ENCODE measurements around the gene RAPGEF6. TPM values are rescaled to one million over a fixed set of nuclear protein-coding genes. Genes with fewer than 3 reads are reported as not detected.

Gene RAPGEF6
- total and polyA plus RNA-seq, 9 of the 15 experiments (the other 6 are each of a cell fraction or from before 2014, with no cell fraction given): 2.7 to 23.4 (median 12.7) TPM

GRCh38 chr5:131630208-131630962, 4.6 kb downstream of the RAPGEF6 start (continued):
- no peak for TF ChIP-seq ZBTB49 (CRISPR knock-in tag; IDR thresholded peaks at IDR 0.05; ENCODE audit: borderline replicate concordance)
- TF ChIP-seq RBM15 (IDR thresholded peaks at IDR 0.05; ENCODE audit: insufficient read depth, low read length): no peak
- no peak for TF ChIP-seq POLR3A (IDR thresholded peaks at IDR 0.05; ENCODE audit: borderline replicate concordance, extremely low read depth, insufficient read depth, insufficient read length)
- no peak for TF ChIP-seq NUFIP1 (IDR thresholded peaks at IDR 0.05; ENCODE audit: partially characterized antibody)
- TF ChIP-seq KDM1A (IDR thresholded peaks at IDR 0.05): 0 out of 4 replicates have a peak, but pooled peaks of 1 of the 2 experiments have one; percentile 26
- no peak for TF ChIP-seq BCOR (IDR thresholded peaks at IDR 0.05)
- no peak for TF ChIP-seq ZNF133 (CRISPR knock-in tag; IDR thresholded peaks at IDR 0.05)
- TF ChIP-seq AFF1 (IDR thresholded peaks at IDR 0.05; ENCODE audit: low read depth in 1 of 2, partially characterized antibody in 2 of 2): no peak
- TF ChIP-seq CHD2 (IDR thresholded peaks at IDR 0.05; ENCODE audit: low read depth, low read length): no peak
- TF ChIP-seq DACH1 (IDR thresholded peaks at IDR 0.05; ENCODE audit: partially characterized antibody): no peak
- TF ChIP-seq CEBPG (CRISPR knock-in tag; IDR thresholded peaks at IDR 0.05): no peak
- 0 out of 4 replicates have a peak, but pooled peaks of 1 of the 2 experiments have one; percentile 46 for TF ChIP-seq CEBPG (tag; conservative IDR thresholded peaks at IDR 0.05 in 1 of 2, IDR thresholded peaks at IDR 0.05 in 1 of 2)
- no peak for TF ChIP-seq CHD4 (IDR thresholded peaks at IDR 0.05; ENCODE audit: insufficient read depth, insufficient replicate concordance, low read depth, low read length, poor library complexity, severe bottlenecking)
- no peak for TF ChIP-seq ZNF184 (CRISPR knock-in tag; IDR thresholded peaks at IDR 0.05)
- no peak for TF ChIP-seq PHF20 (IDR thresholded peaks at IDR 0.05; ENCODE audit: partially characterized antibody)
- TF ChIP-seq FOXO4 (CRISPR knock-in tag; IDR thresholded peaks at IDR 0.05): no peak
- TF ChIP-seq ARID1B (IDR thresholded peaks at IDR 0.05): peak; percentile 81
- TF ChIP-seq CBX5 (IDR thresholded peaks at IDR 0.05; ENCODE audit: borderline replicate concordance, low read depth): no peak
- no peak for TF ChIP-seq ZNF707 (CRISPR knock-in tag; conservative IDR thresholded peaks at IDR 0.05)
- TF ChIP-seq CREBBP (IDR thresholded peaks at IDR 0.05; ENCODE audit: low read depth, low read length): no peak
- TF ChIP-seq NCOR1 (IDR thresholded peaks at IDR 0.05): peak; percentile 89

Measured in K562 (cell line).